Measurements from ENCODE around the gene DSCAML1. TPM values are rescaled to one million over a fixed set of nuclear protein-coding genes. Genes with fewer than 3 reads are reported as not detected.

The DSCAML1 gene
- total RNA-seq, 1 donor from 2014 or later = 8.0 TPM

- DNase-seq (ENCODE audit: low spot score) = no peak
These were observed 133.2 kb downstream of the DSCAML1 start for GRCh38 chr11:117663821-117664220.

- no peak for DNase-seq (ENCODE audit: low spot score)
These were observed 133.6 kb downstream of the DSCAML1 start for GRCh38 chr11:117663414-117663813.

DNA sequence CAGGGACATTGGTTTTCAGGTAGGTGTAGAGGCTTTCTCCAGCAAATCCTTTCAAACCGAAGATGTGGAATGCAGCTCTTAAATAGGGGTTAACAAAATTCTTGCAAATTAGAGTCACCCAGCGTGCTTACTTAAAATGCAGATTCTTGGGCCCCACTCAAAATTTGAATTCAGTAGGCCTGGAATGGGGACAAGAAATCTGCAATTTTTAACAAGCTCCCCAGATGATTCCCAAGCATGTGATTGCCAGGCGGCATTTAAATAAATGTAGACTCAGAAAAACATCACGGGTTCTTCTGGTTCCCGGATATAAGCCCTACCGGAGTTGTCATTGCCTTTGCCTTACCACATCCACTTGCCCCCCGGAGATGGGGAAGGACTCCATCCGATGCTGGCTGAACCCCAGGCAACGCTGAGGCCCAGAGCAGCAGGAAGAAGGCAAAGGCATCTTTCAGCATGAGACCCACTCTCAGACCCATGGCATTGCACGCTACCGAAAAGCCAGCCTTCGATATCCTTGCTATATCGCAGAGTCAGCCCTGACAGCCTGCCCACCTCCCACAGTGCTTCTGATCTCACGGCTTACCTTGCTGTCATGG lies 134.2 kb downstream of the DSCAML1 start:
- no peak for DNase-seq (ENCODE audit: low spot score)

- DNase-seq (ENCODE audit: low spot score) = no peak
These were observed 134.8 kb downstream of the DSCAML1 start for GRCh38 chr11:117662255-117662654.

GRCh38 chr11:117658809-117659208 lies 138.2 kb downstream of the DSCAML1 start:
- DNase-seq (ENCODE audit: low spot score) = no peak

DNA sequence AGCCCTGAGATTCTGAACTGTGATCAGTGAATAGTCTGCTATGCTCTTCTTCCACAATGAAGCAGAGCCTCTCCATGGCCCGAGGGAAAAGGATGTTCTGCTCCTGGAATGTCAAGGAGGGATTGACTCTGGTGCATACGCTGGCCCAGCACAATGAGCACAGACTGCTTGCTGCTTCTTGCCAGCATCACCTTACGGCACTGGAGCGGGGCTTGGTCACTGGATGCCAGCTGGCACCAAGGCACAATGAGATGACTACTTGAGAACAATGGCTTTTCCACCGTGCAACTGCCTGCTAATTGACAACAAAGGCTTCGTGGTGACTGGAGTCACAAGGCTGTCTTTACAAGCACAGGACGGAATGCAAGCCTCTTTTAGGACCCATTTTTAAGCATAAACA lies 139.2 kb downstream of the DSCAML1 start:
- no peak for DNase-seq (ENCODE audit: low spot score)

- DNase-seq (ENCODE audit: low spot score) = no peak
These were observed 142.4 kb downstream of the DSCAML1 start for GRCh38 chr11:117654281-117655255.

DNA sequence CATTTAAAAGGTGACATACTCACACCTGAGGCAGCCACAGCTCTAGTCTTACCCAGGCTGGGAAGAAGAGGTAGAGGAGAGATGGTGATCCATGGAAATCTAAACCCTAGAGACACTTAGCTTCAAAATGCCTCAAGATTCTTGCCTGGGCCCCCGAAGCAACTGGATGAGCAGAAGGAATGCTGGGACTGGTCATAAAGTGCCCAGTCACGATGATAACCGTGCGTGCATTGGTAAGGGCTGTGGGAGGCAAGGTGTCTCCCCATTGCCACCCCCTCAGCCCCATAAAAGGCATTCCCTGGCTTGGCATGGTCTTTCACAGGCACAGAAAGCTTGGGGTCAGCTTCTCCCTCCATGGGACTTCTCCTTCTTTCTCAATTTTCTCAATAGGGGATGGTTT lies 144.5 kb downstream of the DSCAML1 start:
- no peak for DNase-seq (ENCODE audit: low spot score)

GRCh38 chr11:117649296-117650055 lies 147.5 kb downstream of the DSCAML1 start:
- no peak for DNase-seq (ENCODE audit: low spot score)

DNA sequence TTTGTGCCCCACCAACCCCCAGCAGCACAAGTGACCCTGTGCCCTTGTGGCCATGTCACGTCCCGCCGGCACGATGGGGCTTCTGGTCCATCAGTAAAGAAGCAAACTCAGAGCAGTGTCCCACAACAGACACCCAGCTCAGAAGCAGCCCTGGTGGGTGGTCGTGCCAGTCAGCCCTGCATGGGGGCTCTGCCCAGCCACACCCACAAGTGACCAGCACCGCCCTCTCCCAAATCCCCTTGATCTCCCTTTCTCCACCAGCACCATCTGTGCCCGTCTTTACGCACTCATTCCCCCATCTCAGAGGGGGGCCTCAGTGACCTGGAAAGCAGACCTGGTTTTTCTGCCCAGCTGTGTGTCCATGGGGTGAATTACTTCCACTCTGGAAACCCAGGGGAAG lies 149.1 kb downstream of the DSCAML1 start:
- no peak for DNase-seq (ENCODE audit: low spot score)

GRCh38 chr11:117647207-117647606 lies 149.8 kb downstream of the DSCAML1 start:
- DNase-seq (ENCODE audit: low spot score) = no peak

DNA sequence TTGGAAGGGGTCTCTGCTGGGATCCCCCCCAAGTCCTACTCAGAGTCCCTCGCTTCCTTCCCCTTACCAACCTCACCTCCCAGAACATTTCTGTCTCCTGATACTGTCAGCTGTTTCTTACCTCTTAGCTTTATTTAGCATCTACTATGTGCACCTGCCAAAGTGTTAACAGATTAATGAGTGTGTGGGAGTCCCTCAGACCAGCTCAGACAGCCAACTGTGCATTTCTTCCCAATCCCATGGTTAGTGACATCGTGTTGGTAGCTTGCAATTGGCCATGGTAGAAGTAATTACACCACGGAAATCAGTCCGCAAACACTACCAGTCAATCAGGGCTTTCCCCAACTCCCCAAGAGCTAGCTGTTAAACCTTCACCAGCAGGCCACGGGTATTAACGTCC lies 150.6 kb downstream of the DSCAML1 start:
- no peak for DNase-seq (ENCODE audit: low spot score)

DNA sequence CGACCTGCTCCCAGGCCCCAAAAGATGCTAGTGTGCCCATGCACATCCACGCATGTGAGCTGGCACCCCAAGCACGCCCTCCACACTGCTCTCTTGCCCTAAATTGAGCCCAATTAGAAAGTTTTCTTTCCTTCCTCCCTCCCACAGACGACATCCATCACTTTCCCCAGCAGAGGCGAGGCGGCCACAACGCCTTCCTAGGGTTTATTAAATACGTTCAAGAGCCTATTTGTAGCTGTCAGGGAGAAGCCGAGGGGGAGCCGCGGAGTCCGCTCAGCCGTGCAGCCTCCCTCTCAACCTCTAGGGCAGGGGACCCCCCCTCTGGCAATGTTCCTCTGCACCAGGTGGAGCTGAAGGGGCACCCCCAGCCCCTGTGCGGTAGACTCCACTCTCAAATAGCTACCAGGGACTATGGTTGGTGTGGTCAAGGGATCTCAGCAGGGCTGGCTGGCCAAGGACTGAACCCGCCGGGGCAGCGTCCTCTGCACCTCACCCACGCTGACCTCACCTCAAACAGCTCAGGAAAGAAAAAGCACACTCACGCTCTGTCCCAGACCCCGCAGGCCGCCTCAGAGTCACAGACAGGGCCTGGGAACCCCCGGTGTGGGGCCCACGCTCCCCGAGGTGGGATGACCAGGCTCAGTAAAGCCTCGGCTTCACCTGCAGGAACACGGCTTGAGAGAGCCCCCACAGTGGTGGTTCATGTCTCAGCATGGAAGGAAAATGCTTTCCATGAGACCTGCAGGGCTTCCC lies 152.4 kb downstream of the DSCAML1 start:
- DNase-seq (ENCODE audit: low spot score) = no peak

DNA sequence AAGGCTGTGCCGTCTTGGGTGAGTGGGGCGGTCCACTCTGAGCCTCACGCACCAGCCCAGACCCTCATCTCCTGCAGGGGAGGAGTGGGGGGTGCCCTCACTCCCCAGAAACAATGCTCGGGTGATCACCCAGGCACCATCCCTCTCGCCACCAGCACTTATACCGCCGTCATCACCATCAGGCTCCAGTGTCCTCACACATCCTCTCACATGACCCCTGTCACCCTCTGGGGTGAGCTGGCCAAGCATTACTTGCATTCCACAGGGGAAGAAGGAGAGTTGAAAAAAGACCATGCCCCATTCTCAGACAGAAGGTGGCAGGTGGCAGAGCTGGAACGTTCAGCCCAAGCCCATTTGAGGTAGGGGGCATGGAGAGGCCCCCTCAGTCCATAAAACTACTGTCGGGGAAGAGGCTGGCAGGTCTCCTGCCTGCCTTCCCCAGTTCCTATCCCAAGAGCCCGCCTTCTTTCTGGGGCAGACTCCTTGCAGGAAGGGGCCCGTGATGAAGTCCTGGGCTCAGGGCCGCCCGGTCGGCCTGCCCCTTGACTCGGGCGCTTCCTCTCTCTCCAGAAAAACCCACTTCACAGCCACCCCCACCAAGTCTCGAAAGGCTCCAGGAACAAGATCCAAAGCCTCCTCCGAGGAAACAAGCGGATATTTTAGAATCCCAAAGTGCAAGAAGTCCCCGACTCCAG lies 153.3 kb downstream of the DSCAML1 start:
- no peak for DNase-seq (ENCODE audit: low spot score)

DNA sequence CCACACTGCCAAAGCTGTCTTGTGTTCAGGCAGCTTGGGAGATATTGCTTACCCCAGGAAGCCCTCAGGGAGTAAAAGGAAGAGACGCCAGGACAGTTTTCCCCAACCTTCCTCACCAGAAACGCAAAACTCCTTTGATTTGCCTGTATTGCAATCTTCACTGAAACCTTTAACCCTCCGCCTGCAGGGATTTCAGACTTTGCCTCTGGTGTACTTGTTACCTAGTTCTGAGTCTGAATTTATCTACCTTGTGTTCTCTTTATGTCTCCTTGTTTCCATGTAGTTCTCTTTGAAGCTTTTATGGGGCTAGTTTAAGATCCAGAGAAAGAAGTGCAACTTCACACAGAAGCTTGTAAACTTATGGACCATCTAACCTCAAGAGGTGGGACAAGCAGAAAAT lies 154.2 kb downstream of the DSCAML1 start:
- DNase-seq (ENCODE audit: low spot score) = no peak

- no peak for DNase-seq (ENCODE audit: low spot score)
These were observed 154.6 kb downstream of the DSCAML1 start for GRCh38 chr11:117642396-117642795.

GRCh38 chr11:117641008-117641915 lies 155.8 kb downstream of the DSCAML1 start:
- DNase-seq (ENCODE audit: low spot score) = no peak

DNA sequence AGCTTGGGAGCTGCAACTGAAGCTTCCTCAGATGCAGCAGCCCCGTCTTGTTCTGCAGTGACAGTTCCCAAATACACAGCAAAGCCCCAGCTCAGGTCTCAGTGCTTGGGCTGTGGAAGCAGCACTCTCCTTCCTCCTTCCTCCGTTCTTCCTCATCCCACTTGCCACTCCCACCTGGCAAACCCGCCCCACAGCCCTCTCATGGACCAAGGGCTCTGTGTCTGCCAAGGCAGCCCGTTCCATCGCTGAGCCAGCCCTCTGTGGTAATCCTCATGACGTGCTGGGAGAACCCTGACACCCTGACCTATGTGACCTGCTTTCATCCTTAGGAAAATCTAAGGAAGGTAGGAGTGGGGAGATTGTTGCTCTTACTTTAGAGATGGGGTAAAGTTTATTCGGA lies 157.0 kb downstream of the DSCAML1 start:
- DNase-seq (ENCODE audit: low spot score) = no peak

GRCh38 chr11:117639601-117640000 lies 157.4 kb downstream of the DSCAML1 start:
- no peak for DNase-seq (ENCODE audit: low spot score)
